ENCODE results near the gene CARD11.

The CARD11 gene

DNA sequence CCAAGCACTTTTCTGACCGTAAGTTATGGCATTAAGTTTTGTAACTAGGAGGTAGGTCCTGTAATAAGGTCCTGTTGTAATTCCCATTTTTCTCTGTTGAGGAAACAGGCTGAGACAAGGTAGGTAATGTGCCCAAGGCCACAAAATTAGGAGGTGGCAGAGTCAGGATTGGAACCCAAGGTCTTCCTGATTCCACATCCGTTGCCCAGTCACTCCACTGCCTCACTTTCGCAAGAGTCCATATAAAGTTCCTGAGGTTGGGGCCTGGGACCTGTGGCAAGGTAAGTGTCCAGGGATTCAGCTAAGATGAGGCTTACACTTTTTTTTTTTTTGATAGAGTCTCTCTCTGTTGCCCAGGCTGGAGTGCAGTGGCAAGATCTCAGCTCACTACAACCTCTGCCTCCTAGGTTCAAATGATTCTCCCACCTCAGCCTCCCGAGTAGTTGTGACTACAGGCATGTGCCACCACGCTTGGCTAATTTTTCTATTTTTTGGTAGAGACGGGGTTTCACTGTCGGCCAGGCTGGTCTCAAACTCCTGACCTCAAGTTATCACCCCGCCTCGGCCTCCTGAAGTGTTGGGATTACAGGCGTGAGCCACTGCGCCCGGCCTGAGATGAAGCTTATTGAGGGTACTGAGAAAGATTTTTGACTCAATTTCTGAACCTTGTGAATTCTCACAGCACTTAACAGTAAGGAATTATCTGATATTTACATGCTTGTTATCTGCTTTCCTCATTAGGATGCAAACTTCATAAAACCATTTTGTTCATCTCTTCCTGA is 179.3 kb downstream of the CARD11 start:
- DNase-seq, result no peak

DNA sequence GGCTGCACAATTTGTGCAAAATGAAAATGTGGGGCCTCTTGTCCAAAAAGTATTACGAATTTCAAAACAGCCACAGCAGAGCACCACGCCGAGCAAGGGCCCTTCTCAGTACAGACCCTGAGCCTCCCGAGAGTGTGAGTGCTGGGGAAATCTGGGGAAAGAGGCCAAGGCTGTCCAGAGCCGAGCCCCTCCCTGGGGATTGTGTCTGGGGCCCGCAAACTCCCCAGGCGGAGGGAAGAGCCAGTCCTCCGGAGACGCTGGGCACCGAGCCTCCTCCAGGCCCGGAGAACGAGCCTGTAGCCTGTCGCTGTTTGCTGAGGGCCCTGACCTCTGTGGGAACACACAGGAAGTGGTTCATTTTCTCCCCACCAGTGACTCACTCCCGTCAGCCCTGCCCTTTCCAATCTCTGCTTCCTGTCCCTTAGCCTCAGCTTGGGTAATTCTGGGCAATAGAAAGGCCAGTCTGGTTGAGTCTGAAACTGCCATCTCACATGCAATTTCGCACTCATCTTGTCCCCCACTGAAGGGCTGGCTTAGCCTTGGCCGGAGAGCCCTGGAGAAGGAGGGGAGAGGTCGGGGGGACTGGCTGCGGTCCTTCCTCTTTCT is 180.1 kb downstream of the CARD11 start:
- peak; percentile 90 for DNase-seq

DNA sequence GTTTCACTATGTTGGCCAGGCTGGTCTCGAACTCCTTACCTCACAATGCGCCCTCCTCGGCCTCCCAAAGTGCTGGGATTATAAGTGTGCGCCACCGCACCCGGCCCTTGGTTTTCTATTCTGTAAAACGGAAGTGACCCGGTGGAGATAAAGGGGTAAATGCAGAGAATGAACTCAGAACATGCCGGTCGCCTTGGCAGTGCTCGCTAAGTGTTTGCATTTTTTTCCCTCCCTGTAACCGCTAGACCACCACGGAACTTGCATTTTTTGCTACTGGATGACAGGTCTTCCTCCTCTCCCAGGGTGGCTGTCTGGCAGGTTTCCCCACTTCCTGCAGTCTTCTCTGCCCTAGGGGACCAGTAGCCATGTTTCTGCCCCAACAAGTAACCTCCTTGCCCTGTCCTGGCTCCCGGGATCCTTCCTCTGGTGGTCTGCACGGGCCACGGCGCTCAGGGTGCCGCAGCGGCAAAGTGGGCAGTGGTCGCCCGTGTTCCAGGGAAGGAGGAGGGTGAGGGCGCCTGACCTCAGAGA is 180.8 kb downstream of the CARD11 start:
- peak; percentile 38 for DNase-seq

DNA sequence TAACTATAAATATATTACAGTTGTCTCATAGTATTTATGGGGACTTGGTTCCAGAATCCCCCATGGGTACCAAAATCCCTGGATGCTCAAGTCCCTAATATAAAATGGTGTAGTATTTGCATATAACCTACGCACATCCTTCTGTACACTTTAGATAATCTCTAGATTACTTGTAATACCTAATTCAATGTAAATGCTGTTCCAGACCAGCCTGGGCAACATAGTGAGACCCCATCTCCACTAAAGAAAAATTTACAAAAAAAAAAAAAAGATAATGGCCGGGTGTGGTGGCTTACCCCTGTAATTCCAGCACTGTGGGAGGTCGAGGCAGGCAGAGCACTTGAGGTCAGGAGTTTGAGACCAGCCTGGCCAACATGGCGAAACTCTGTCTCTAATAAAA is 182.2 kb downstream of the CARD11 start:
- no peak for DNase-seq

DNA sequence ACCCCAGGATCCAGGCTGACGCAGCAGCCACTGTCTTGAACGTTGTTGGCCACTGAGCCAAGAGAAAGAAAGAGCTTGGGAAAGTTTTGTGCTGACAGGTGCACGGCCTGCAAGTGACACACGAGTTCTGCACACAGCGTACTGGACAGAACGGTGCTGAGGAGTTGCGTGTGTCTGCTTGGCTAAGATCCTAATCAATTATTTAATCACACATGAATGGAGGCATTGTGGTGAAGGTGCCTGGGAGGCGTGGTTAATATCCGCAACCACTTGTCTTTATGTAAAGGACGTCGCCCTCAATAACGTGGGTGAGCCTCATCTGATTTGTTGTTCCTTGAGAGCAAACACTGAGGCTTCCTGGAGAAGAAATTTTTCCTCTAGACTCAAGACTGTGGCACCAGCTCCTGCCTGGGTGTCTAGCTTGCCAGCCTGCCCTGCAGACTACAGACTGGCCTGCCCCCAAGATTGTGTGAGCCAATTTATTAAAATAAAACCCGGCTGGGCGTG is 183.0 kb downstream of the CARD11 start:
- no peak for DNase-seq

DNA sequence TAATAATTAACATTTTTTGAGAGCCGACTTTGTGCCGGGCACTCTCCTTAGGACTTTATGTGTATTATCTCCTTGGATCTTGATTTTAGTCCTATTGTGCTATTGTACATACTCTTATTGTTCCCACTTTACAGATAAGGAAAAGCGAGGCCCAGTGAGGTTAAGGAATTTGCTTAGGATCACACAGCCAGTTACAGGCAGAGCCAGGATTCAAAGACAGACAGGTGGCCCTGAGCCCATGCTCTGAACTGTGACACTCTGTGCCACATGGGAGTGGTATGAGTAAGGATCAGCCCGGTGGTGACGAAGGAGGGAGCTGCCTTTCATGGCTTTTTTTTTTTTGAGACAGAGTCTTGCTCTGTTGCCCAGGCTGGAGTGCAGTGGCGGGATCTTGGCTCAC is 183.7 kb downstream of the CARD11 start:
- no peak for DNase-seq

DNA sequence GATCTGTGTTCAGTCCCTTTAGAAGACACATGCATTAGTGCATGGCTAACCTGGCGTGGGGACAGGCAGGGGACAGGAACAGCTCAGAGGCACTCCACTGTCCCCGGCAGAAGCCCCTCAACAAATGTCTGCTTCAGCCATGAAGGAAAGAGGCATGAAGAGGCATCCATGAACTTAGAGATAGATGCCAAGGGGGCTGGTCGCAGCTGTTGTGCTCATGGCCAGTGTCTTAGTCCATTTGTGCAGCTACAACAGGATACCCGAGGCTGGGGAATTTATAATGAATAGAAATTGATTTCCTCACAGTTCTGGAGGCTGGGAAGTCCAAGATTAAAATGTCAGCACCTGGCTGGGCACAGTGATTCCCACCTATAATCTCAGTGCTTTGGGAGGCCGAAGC is 185.0 kb downstream of the CARD11 start:
- no peak for DNase-seq

DNA sequence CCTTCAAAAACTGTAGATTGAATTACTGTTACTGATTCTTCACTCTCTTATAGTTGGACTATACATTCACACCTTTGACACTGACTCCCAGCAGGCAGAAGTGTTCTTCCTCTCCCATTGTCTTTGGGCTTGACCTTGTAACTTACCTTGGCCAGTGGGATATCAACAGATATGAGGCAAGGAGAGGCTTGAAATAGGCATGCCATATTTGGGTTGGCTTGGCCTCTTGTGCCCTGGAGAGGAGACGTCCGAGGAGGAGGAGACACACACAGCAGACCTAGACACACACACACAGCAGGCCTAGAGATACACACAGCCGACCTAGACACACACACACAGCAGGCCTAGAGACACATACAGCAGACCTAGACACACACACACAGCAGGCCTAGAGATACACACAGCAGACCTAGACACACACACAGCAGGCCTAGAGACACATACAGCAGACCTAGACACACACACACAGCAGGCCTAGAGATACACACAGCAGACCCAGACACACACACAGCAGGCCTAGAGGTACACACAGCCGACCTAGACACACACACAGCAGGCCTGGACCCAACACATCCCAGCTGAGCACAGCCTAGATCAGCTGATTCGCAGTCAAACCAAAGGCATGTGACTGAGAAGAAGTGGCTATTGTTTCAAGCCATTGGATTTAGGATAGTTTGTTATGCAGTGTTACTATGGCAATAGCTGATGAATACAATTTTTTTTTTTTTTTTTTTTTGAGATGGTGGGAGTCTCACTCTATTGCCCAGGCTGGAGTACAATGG is 187.1 kb downstream of the CARD11 start:
- DNase-seq, result no peak
